Peyer's patch (tissue), 4 donors: ENCODE data around the gene AHCTF1. TPM values are rescaled to one million over a fixed set of nuclear protein-coding genes. Genes with fewer than 3 reads are reported as not detected.

Source experiments
- DNase-seq, 3 donors: peaks; one replicate each; pipeline ENCODE4 v3.0.0-alpha.2; 2017 to 2019
- H3K27ac ChIP-seq, 4 donors: fragments of 200-600 bp; sonication (generic); one replicate each; pipeline ENCODE4 v1.5.1; 2016 to 2019
- H3K27me3 ChIP-seq, 2 donors: fragments of 200-600 bp; sonication (generic); one replicate each; pipeline ENCODE4 v1.5.1; 2019
- H3K36me3 ChIP-seq, 3 donors: fragments of 200-600 bp; sonication (generic); one replicate each; pipeline ENCODE4 v1.5.1; 2016 to 2019
- H3K4me1 ChIP-seq, 4 donors: fragments of 200-600 bp; sonication (generic); one replicate each; pipeline ENCODE4 v1.5.1; 2016 to 2019
- H3K4me3 ChIP-seq, 4 donors: fragments of 200-600 bp; sonication (generic); 1 replicate in 3 of 4; 2 replicates in 1 of 4; pipeline ENCODE4 v1.5.1; 2016 to 2019; ENCODE audit warnings: mild to moderate bottlenecking in 1 of 4
- H3K9me3 ChIP-seq, 4 donors: fragments of 200-600 bp; sonication (generic); one replicate each; pipeline ENCODE4 v1.5.1; 2016 to 2019; ENCODE audit warnings: mild to moderate bottlenecking in 1 of 4
- CTCF ChIP-seq, 6 experiments: fragments of 450-650 bp in 4 of 6; fragments of 200-600 bp in 2 of 6; sonication (generic) in 1 of 6; IDR thresholded peaks; one replicate each; pipeline ENCODE4 v1.5.1; 2017 to 2019; ENCODE audit warnings: antibody characterized with exemption in 6 of 6, mild to moderate bottlenecking in 3 of 6, moderate library complexity in 1 of 6
- POLR2A ChIP-seq, 2 donors: fragments of 450-650 bp; IDR thresholded peaks; one replicate each; pipeline ENCODE4 v1.5.1; 2017; ENCODE audit warnings: antibody characterized with exemption in 2 of 2, mild to moderate bottlenecking in 2 of 2, moderate library complexity in 2 of 2
- total RNA-seq, 4 donors: library from RNA; depleted of rRNA; stranded (reverse); fragments of >200 nt; gene quantifications; one replicate each; pipeline ENCODE4 v1.1.0, GENCODE V29; 2016

Gene AHCTF1
- total RNA-seq, 4 donors from 2014 or later, result 20.3 to 51.2 (median 29.9) TPM

- H3K27me3 ChIP-seq, result no peaks in the 10 kb centered on the region
These were observed 15.5 kb upstream of the AHCTF1 start for GRCh38 chr1:246947255-246947654.

GRCh38 chr1:246946366-246946765 lies 14.6 kb upstream of the AHCTF1 start:
- no peak for DNase-seq
- Histone ChIP-seq H3K9me3 (no peaks in the 10 kb centered on the region), H3K4me1 (no peaks in the 10 kb centered on the region), H3K27me3 (no peaks in the 10 kb centered on the region), H3K4me3 (no peak overlapping the region), H3K36me3 (no peaks in the 10 kb centered on the region), H3K27ac (peak overlapping the region in 1 of 4 donors; percentile 5)
- TF ChIP-seq CTCF (IDR thresholded peaks at IDR 0.05) (no peak), POLR2A (IDR thresholded peaks at IDR 0.05) (no peak)

More at GRCh38 chr1:246947255-246947654, 15.5 kb upstream of the AHCTF1 start:
- Histone ChIP-seq H3K4me1 (no peaks in the 10 kb centered on the region), H3K27ac (peak overlapping the region in 3 of 4 donors; percentile 25 to 65 (median 30)), H3K36me3 (no peaks in the 10 kb centered on the region), H3K9me3 (no peaks in the 10 kb centered on the region), H3K4me3 (no peak overlapping the region)
- peak in 1 of 3 donors; percentile 52 for DNase-seq
- TF ChIP-seq CTCF (IDR thresholded peaks at IDR 0.05) (no peak), POLR2A (IDR thresholded peaks at IDR 0.05) (no peak)

GRCh38 chr1:246934765-246935164 lies 3.0 kb upstream of the AHCTF1 start:
- peaks cover 0 to 7% (median 2%) of the 10 kb centered on the region in 4 donors for H3K4me1 ChIP-seq
- H3K9me3 ChIP-seq, result no peaks in the 10 kb centered on the region
- no peaks in the 10 kb centered on the region for H3K27me3 ChIP-seq
- no peak overlapping the region for H3K4me3 ChIP-seq
- no peak for DNase-seq
- TF ChIP-seq POLR2A (IDR thresholded peaks at IDR 0.05) (no peak), CTCF (IDR thresholded peaks at IDR 0.05) (no peak)
- H3K36me3 ChIP-seq, result no peaks in the 10 kb centered on the region
- no peak overlapping the region for H3K27ac ChIP-seq

- H3K27me3 ChIP-seq, result no peaks in the 10 kb centered on the region
- H3K36me3 ChIP-seq, result no peaks in the 10 kb centered on the region
- no peak for TF ChIP-seq CTCF (IDR thresholded peaks at IDR 0.05)
- TF ChIP-seq POLR2A (IDR thresholded peaks at IDR 0.05), result no peak
- H3K27ac ChIP-seq, result no peak overlapping the region
- DNase-seq, result no peak
- no peak overlapping the region for H3K4me3 ChIP-seq
- no peaks in the 10 kb centered on the region for H3K9me3 ChIP-seq
- H3K4me1 ChIP-seq, result peaks cover 0 to 16% (median 4%) of the 10 kb centered on the region in 4 donors
These were observed 2.1 kb upstream of the AHCTF1 start for GRCh38 chr1:246933893-246934292.

GRCh38 chr1:246932366-246932700 lies 585 bp upstream of the AHCTF1 start:
- Histone ChIP-seq H3K36me3 (peaks cover 0 to 6% (median 0%) of the 10 kb centered on the region in 3 donors), H3K27me3 (no peaks in the 10 kb centered on the region), H3K4me3 (peak overlapping the region; percentile 69 to 100 (median 98)), H3K27ac (peak overlapping the region in 2 of 4 donors; percentile 96 to 97), H3K4me1 (peaks cover 0 to 18% (median 5%) of the 10 kb centered on the region in 4 donors), H3K9me3 (no peaks in the 10 kb centered on the region)
- TF ChIP-seq POLR2A (IDR thresholded peaks at IDR 0.05), result no peak
- no peak for TF ChIP-seq CTCF (IDR thresholded peaks at IDR 0.05)
- no peak for DNase-seq
